Measurements from ENCODE around the gene FGD5.

FGD5 gene

DNA sequence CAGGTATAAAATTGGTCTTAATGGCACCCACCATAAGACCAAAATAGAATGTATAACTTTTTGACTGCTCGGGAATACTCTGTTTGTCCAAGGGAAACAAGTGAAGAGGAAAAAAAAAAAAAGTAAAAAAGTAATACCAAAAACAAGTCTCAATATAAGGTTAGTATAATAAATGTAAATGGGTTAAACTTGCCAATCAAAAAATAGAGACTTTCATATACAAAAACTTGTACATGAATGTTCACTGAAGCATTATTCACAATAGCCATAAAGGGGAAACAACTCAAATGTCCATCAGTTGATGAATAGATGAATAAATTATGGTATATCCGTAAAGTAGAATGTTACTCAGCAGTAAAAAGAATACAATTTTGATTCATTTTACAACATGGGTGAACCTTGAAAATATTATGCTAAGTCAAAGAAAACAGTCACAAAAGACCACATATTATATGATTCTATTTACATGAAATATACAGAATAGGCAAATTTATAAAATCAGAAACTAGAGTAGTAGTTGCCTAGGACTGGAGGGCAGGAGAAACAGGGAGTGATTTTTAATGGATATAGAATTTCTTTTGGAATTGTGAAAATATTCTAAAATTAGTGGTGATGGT lies 39.6 kb upstream of the FGD5 start:
- H3K4me1 ChIP-seq (ENCODE audit: insufficient read depth, low read length) = peaks cover 5% of the 10 kb centered on the region; the same call in 1 of the 2 replicates
- H3K27me3 ChIP-seq (ENCODE audit: insufficient read depth, low read length) = no peaks in the 10 kb centered on the region
- no peak overlapping the region for H3K9ac ChIP-seq (ENCODE audit: low read depth, low read length)
- no peak overlapping the region for H3K4me3 ChIP-seq (ENCODE audit: low read length)
- no peak overlapping the region for H3K27ac ChIP-seq (ENCODE audit: low read length)
- H3K36me3 ChIP-seq (ENCODE audit: insufficient read depth, low read depth, low read length) = no peaks in the 10 kb centered on the region
- 0 out of 2 replicates have a peak, but pooled peaks cover 5% of the 10 kb centered on the region for H3K9me3 ChIP-seq (ENCODE audit: insufficient read depth, low read depth, low read length)

GRCh38 chr3:14780927-14781507 lies 37.7 kb upstream of the FGD5 start:
- Histone ChIP-seq H3K27ac (ENCODE audit: low read length) (no peak overlapping the region), H3K27me3 (ENCODE audit: insufficient read depth, low read length) (no peaks in the 10 kb centered on the region), H3K4me3 (ENCODE audit: low read length) (no peak overlapping the region), H3K9ac (ENCODE audit: low read depth, low read length) (no peak overlapping the region), H3K9me3 (ENCODE audit: insufficient read depth, low read depth, low read length) (0 out of 2 replicates have a peak, but pooled peaks cover 5% of the 10 kb centered on the region), H3K36me3 (ENCODE audit: insufficient read depth, low read depth, low read length) (no peaks in the 10 kb centered on the region), H3K4me1 (ENCODE audit: insufficient read depth, low read length) (peaks cover 7% of the 10 kb centered on the region; the same call in 1 of the 2 replicates)

- Histone ChIP-seq H3K36me3 (ENCODE audit: insufficient read depth, low read depth, low read length) (no peaks in the 10 kb centered on the region), H3K27me3 (ENCODE audit: insufficient read depth, low read length) (no peaks in the 10 kb centered on the region), H3K4me1 (ENCODE audit: insufficient read depth, low read length) (peaks cover 7% of the 10 kb centered on the region; the same call in 1 of the 2 replicates), H3K4me3 (ENCODE audit: low read length) (no peak overlapping the region), H3K9me3 (ENCODE audit: insufficient read depth, low read depth, low read length) (0 out of 2 replicates have a peak, but pooled peaks cover 5% of the 10 kb centered on the region), H3K27ac (ENCODE audit: low read length) (no peak overlapping the region), H3K9ac (ENCODE audit: low read depth, low read length) (no peak overlapping the region)
These were observed 35.2 kb upstream of the FGD5 start for GRCh38 chr3:14783480-14784086.

GRCh38 chr3:14784087-14784681 lies 34.6 kb upstream of the FGD5 start:
- no peak overlapping the region for H3K4me3 ChIP-seq (ENCODE audit: low read length)
- H3K36me3 ChIP-seq (ENCODE audit: insufficient read depth, low read depth, low read length) = no peaks in the 10 kb centered on the region
- H3K27ac ChIP-seq (ENCODE audit: low read length) = no peak overlapping the region
- H3K9me3 ChIP-seq (ENCODE audit: insufficient read depth, low read depth, low read length) = 0 out of 2 replicates have a peak, but pooled peaks cover under 1% of the 10 kb centered on the region
- H3K27me3 ChIP-seq (ENCODE audit: insufficient read depth, low read length) = no peaks in the 10 kb centered on the region
- no peak overlapping the region for H3K9ac ChIP-seq (ENCODE audit: low read depth, low read length)
- peaks cover 7% of the 10 kb centered on the region; the same call in 1 of the 2 replicates for H3K4me1 ChIP-seq (ENCODE audit: insufficient read depth, low read length)

- Histone ChIP-seq H3K9ac (ENCODE audit: low read depth, low read length) (no peak overlapping the region), H3K27me3 (ENCODE audit: insufficient read depth, low read length) (no peaks in the 10 kb centered on the region), H3K4me1 (ENCODE audit: insufficient read depth, low read length) (peaks cover 7% of the 10 kb centered on the region; the same call in 1 of the 2 replicates), H3K9me3 (ENCODE audit: insufficient read depth, low read depth, low read length) (no peaks in the 10 kb centered on the region), H3K27ac (ENCODE audit: low read length) (no peak overlapping the region), H3K4me3 (ENCODE audit: low read length) (no peak overlapping the region), H3K36me3 (ENCODE audit: insufficient read depth, low read depth, low read length) (no peaks in the 10 kb centered on the region)
These were observed 33.3 kb upstream of the FGD5 start for GRCh38 chr3:14785207-14786155.

- H3K27ac ChIP-seq (ENCODE audit: low read length) = no peak overlapping the region
- H3K9me3 ChIP-seq (ENCODE audit: insufficient read depth, low read depth, low read length) = no peaks in the 10 kb centered on the region
- no peak overlapping the region for H3K4me3 ChIP-seq (ENCODE audit: low read length)
- H3K9ac ChIP-seq (ENCODE audit: low read depth, low read length) = no peak overlapping the region
- H3K27me3 ChIP-seq (ENCODE audit: insufficient read depth, low read length) = no peaks in the 10 kb centered on the region
- H3K36me3 ChIP-seq (ENCODE audit: insufficient read depth, low read depth, low read length) = no peaks in the 10 kb centered on the region
- peaks cover 7% of the 10 kb centered on the region; the same call in 1 of the 2 replicates for H3K4me1 ChIP-seq (ENCODE audit: insufficient read depth, low read length)
These were observed 32.4 kb upstream of the FGD5 start for GRCh38 chr3:14786369-14786768.

DNA sequence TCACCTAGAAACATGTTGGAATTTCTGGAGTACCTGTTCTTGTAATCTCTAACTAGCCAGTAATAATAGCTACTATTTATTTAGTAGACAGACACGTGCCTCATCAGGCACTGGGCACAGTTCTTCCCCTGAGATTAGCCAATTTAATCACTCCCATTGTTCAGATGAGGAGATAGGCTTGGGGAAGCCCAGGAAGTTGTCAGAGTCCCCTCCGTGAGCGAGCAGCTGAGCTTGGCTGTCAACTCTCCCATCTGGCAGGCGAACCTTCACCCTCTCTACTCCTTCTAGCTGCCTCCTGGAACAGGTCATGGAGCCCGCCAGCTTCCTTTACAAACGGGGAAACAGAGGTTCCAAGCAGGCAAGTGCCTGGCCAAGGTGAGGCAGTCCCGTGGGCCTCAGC lies 31.1 kb upstream of the FGD5 start:
- Histone ChIP-seq H3K27ac (ENCODE audit: low read length) (no peak overlapping the region), H3K9ac (ENCODE audit: low read depth, low read length) (no peak overlapping the region), H3K27me3 (ENCODE audit: insufficient read depth, low read length) (no peaks in the 10 kb centered on the region), H3K36me3 (ENCODE audit: insufficient read depth, low read depth, low read length) (no peaks in the 10 kb centered on the region), H3K9me3 (ENCODE audit: insufficient read depth, low read depth, low read length) (no peaks in the 10 kb centered on the region), H3K4me3 (ENCODE audit: low read length) (no peak overlapping the region), H3K4me1 (ENCODE audit: insufficient read depth, low read length) (peaks cover 7% of the 10 kb centered on the region; the same call in 1 of the 2 replicates)

DNA sequence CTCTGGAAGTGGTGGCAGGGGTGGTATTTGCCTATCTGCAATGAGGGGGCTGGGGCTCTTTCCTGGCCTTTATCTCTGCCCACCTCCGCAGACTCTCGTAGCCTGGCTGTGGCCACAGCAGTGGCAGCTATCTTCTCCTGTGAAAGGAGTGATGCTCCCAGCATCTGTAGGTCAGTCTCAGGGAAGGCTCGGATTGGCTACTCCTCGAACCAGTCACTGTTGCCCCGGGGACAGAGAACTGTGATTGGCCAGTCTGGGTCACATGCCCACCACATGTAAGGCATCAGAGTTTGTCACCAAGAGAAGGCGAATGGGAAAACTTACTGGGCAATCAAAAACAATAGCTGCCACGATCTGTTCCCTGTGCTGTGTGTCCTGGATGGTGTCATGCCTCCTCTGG lies 30.1 kb upstream of the FGD5 start:
- Histone ChIP-seq H3K9ac (ENCODE audit: low read depth, low read length) (no peak overlapping the region), H3K4me1 (ENCODE audit: insufficient read depth, low read length) (peaks cover 2% of the 10 kb centered on the region; the same call in 1 of the 2 replicates), H3K36me3 (ENCODE audit: insufficient read depth, low read depth, low read length) (no peaks in the 10 kb centered on the region), H3K27ac (ENCODE audit: low read length) (no peak overlapping the region), H3K4me3 (ENCODE audit: low read length) (no peak overlapping the region), H3K27me3 (ENCODE audit: insufficient read depth, low read length) (no peaks in the 10 kb centered on the region), H3K9me3 (ENCODE audit: insufficient read depth, low read depth, low read length) (no peaks in the 10 kb centered on the region)

GRCh38 chr3:14789221-14789620 lies 29.5 kb upstream of the FGD5 start:
- H3K36me3 ChIP-seq (ENCODE audit: insufficient read depth, low read depth, low read length) = no peaks in the 10 kb centered on the region
- no peak overlapping the region for H3K4me3 ChIP-seq (ENCODE audit: low read length)
- H3K27me3 ChIP-seq (ENCODE audit: insufficient read depth, low read length) = no peaks in the 10 kb centered on the region
- no peaks in the 10 kb centered on the region for H3K9me3 ChIP-seq (ENCODE audit: insufficient read depth, low read depth, low read length)
- H3K9ac ChIP-seq (ENCODE audit: low read depth, low read length) = no peak overlapping the region
- H3K27ac ChIP-seq (ENCODE audit: low read length) = no peak overlapping the region
- H3K4me1 ChIP-seq (ENCODE audit: insufficient read depth, low read length) = peaks cover 1% of the 10 kb centered on the region; the same call in 1 of the 2 replicates

DNA sequence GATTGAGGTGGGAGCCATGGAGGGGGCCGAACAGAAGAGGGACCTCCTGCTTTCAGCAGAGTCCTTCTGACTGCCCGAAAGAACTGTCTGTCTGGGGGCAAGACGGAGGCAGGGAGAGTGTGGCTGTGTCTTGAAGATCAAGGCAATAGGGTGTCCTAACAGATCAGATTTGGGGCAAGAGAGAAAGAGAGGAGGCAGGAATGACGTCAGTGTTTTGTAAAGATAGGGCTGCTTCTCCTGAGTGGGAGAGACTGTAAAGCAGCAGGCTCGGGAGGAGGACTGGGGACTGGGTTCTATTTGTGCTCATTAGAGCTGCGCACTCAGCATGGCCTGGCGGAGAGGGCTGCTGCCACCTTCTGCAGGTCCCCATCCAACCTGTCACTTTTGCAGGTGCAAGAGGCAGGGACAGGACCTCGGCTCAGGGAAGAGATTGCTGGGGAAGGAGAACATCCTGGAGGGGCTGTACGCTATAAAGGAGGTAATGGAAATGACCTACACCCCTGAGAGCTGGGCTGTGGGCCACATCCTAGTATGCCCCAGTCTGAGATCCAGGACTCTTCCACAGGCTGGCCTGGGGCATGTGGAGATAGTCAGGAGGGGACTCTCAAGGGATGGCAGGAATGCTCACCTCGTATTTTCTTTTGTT lies 29.0 kb upstream of the FGD5 start:
- Histone ChIP-seq H3K9me3 (ENCODE audit: insufficient read depth, low read depth, low read length) (no peaks in the 10 kb centered on the region), H3K4me3 (ENCODE audit: low read length) (no peak overlapping the region), H3K27ac (ENCODE audit: low read length) (no peak overlapping the region), H3K36me3 (ENCODE audit: insufficient read depth, low read depth, low read length) (no peaks in the 10 kb centered on the region), H3K4me1 (ENCODE audit: insufficient read depth, low read length) (no peaks in the 10 kb centered on the region), H3K27me3 (ENCODE audit: insufficient read depth, low read length) (no peaks in the 10 kb centered on the region), H3K9ac (ENCODE audit: low read depth, low read length) (no peak overlapping the region)
